Measurements from ENCODE around the gene OGFOD3.
"Not testable (repeated sequence)": the region's sequence is repeated elsewhere in the genome, so short reads cannot be mapped to it uniquely, and the experiment has no call there.

The OGFOD3 gene

DNA sequence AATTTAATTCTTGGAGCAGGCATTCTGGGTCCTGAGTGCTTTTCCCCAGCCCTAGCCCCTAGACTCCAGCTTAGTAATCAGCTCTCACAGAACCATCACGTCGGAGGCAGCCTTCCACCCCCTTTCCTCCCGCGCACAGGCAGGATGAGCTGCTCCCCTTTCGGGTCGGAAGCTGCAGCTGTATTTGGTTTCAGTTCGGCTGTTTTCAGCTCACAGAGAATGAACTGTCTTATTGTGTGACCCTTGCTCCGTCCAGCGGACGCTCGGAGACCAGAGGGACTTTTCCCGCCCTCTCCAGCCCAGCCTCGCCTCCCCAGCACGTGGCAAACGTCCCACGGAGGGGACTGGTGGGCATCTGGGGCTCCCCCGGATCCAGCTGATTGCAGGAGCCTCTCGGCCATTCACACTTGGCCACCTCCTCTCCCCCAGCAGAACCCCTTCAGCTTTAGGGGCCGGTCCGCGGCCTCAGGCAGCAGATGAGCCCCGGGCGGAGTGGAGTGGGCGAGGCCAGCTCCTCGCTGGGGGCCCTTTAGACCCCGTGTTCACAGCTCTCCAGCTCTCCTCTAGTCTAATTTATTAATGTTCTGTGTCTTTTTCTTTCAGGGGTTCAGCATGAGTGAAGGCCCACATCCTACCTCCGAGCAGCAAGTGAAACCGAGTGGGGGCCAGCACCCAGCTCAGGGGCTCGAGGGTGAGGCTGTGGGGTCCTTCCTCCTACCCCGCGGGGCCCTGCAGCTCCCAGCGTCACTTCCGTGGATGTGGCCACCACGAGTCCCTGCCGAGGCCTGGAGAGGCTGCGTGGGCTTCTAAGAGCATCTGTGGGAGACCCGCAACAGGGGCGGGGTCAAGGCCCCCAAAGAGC is 47.7 kb downstream of the OGFOD3 start:
- peaks cover 25% of the 10 kb centered on the region for H3K4me1 ChIP-seq (ENCODE audit: control insufficient read depth, insufficient read depth, low read length)
- H3K9ac ChIP-seq (ENCODE audit: low read length) = no peak overlapping the region
- no peak overlapping the region for H3K4me3 ChIP-seq (ENCODE audit: low read length)
- no peaks in the 10 kb centered on the region for H3K36me3 ChIP-seq (ENCODE audit: control insufficient read depth, insufficient read depth, low read length)
- H3K27me3 ChIP-seq (ENCODE audit: control insufficient read depth, insufficient read depth, low read length) = peaks cover 55% of the 10 kb centered on the region
- no peaks in the 10 kb centered on the region for H3K9me3 ChIP-seq (ENCODE audit: control insufficient read depth, low read length)

GRCh38 chr17:82369211-82369610 is 49.2 kb downstream of the OGFOD3 start:
- Histone ChIP-seq H3K4me3 (ENCODE audit: low read length) (no peak overlapping the region), H3K9me3 (ENCODE audit: control insufficient read depth, low read length) (no peaks in the 10 kb centered on the region), H3K36me3 (ENCODE audit: control insufficient read depth, insufficient read depth, low read length) (no peaks in the 10 kb centered on the region), H3K4me1 (ENCODE audit: control insufficient read depth, insufficient read depth, low read length) (peaks cover 25% of the 10 kb centered on the region), H3K9ac (ENCODE audit: low read length) (no peak overlapping the region), H3K27me3 (ENCODE audit: control insufficient read depth, insufficient read depth, low read length) (peaks cover 40% of the 10 kb centered on the region)

DNA sequence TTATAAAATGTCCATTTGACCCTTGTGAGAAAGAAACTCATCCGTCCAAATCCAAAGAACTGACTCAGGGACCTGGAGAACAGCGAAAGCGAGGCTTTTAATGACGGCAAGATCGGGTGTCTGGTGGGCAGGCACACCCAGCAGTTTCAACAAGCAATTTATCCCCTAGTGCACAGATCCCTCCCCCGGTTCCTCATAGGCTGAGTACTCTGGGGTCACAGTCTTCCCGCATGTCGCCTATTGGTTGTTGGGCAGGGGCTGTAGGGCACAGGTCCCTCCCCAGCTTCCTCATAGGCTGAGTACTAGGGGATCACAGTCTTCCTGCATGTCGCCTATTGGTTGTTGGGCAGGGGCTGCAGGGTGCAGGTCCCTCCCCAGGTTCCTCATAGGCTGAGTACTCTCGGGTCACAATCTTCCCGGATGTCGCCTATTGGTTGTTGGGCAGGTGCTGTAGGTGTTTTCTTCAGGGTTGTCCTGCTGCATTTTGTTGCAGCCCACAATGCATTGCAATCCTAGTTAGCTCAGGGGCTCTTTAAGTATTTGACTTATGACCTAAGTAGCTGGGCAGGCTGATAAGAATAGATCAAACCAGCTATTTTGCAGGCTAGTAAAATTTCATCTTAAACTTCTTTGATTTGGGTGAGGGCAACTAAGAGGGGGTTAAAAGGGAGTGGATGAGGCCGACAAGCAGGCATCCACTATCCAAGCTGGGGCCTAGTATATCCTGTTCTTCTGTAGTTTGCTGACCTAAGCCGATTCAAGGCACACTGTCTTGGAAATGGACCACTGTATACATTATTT is 50.5 kb downstream of the OGFOD3 start:
- Histone ChIP-seq H3K4me3 (ENCODE audit: low read length) (no peak overlapping the region), H3K9me3 (ENCODE audit: control insufficient read depth, low read length) (no peaks in the 10 kb centered on the region), H3K36me3 (ENCODE audit: control insufficient read depth, insufficient read depth, low read length) (no peaks in the 10 kb centered on the region), H3K9ac (ENCODE audit: low read length) (no peak overlapping the region), H3K27me3 (ENCODE audit: control insufficient read depth, insufficient read depth, low read length) (peaks cover 35% of the 10 kb centered on the region), H3K4me1 (ENCODE audit: control insufficient read depth, insufficient read depth, low read length) (peaks cover 25% of the 10 kb centered on the region)

DNA sequence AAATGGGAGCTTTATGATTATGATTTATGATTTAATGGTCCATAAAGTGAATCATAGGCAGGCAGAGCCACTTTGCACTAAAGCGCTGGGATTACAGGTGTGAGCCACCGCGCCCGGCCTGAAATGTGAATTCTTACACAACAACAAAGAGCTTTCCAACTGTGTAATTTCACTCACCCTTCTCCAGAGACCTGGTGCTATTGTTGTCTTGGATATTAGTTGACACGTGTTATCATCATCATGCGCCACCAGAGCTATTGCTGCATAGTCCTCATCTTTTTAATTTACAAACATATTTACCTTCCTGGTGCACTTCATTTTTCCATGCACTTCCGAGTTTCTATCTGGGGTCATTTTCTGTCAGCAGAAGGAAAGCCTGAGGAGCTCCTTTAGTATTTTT is 51.6 kb downstream of the OGFOD3 start:
- no peak overlapping the region for H3K4me3 ChIP-seq (ENCODE audit: low read length)
- no peak overlapping the region for H3K9ac ChIP-seq (ENCODE audit: low read length)
- no peaks in the 10 kb centered on the region for H3K9me3 ChIP-seq (ENCODE audit: control insufficient read depth, low read length)
- peaks cover 24% of the 10 kb centered on the region for H3K27me3 ChIP-seq (ENCODE audit: control insufficient read depth, insufficient read depth, low read length)
- no peaks in the 10 kb centered on the region for H3K36me3 ChIP-seq (ENCODE audit: control insufficient read depth, insufficient read depth, low read length)
- H3K4me1 ChIP-seq (ENCODE audit: control insufficient read depth, insufficient read depth, low read length) = peaks cover 14% of the 10 kb centered on the region

DNA sequence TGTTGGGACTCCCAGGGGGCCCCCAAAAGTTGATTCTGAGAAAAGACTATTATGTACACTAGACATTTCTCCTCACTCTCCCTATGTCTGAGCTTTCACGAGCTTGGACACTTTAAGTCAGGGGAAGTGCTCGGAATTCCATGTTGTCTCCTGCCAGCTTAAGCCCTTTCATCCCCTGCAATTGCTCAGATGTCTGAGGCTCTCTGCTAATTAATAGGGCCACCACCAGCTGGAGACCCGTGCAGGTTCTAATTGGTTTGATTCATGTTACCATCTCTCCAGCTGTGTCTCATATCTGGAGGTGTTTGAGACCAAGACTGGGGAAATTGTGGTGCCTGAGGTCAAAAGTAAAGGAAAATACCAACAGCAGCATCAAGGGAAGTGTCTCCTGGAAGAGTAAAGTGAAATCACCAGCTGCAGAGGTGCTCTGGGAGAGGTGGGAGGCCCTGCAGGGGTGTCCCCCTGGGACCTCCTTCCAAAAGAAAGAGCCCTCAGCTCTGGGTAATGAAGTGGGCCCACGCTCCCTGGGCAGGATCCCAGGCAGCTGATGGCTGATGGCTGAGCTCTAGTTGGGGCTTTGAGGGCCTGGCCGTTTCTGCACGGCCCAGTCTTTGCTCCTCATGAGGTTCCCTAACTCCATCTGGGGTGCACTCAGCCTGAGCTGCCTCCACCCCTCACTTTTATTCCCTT is 52.6 kb downstream of the OGFOD3 start:
- Histone ChIP-seq H3K4me1 (ENCODE audit: control insufficient read depth, insufficient read depth, low read length) (peaks cover 6% of the 10 kb centered on the region), H3K27me3 (ENCODE audit: control insufficient read depth, insufficient read depth, low read length) (peaks cover 14% of the 10 kb centered on the region), H3K9ac (ENCODE audit: low read length) (no peak overlapping the region), H3K36me3 (ENCODE audit: control insufficient read depth, insufficient read depth, low read length) (no peaks in the 10 kb centered on the region), H3K9me3 (ENCODE audit: control insufficient read depth, low read length) (no peaks in the 10 kb centered on the region), H3K4me3 (ENCODE audit: low read length) (no peak overlapping the region)

DNA sequence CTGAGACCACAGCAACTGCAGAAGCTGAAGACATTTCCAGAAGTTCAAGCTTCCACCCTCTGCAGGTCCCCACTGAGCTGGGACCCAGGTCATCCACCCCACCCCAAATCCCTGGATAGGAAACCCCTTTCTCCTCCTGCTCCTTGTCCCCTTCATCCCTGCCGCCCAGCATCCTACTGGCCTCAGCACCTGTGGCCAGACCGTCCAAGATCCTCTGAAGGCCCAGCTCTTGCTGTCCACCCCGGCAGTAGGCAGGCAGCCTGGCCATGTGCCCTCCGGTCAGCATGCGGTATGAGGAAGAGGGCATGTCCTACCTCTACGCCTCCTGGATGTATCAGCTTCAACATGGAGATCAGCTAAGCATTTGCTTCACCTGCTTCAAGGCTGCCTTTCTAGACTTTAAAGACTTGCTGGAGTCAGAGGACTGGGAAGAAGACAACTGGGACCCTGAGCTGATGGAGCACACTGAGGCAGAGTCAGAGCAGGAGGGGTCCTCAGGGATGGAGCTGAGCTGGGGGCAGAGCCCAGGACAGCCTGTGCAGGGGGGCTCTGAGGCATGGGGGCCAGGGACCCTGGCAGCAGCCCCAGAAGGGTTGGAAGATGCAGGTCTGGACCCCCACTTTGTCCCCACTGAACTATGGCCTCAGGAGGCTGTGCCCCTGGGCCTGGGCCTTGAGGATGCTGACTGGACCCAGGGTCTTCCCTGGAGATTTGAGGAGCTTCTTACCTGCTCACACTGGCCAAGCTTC is 56.3 kb downstream of the OGFOD3 start:
- no peaks in the 10 kb centered on the region for H3K9me3 ChIP-seq (ENCODE audit: control insufficient read depth, low read length)
- no peaks in the 10 kb centered on the region for H3K36me3 ChIP-seq (ENCODE audit: control insufficient read depth, insufficient read depth, low read length)
- no peaks in the 10 kb centered on the region for H3K4me1 ChIP-seq (ENCODE audit: control insufficient read depth, insufficient read depth, low read length)
- H3K27me3 ChIP-seq (ENCODE audit: control insufficient read depth, insufficient read depth, low read length) = peaks cover 18% of the 10 kb centered on the region
- H3K9ac ChIP-seq (ENCODE audit: low read length) = no peak overlapping the region
- H3K4me3 ChIP-seq (ENCODE audit: low read length) = no peak overlapping the region

- peaks cover 20% of the 10 kb centered on the region for H3K4me1 ChIP-seq (ENCODE audit: control insufficient read depth, insufficient read depth, low read length)
- H3K36me3 ChIP-seq (ENCODE audit: control insufficient read depth, insufficient read depth, low read length); H3K9me3 ChIP-seq (ENCODE audit: control insufficient read depth, low read length); H3K4me3 ChIP-seq (ENCODE audit: low read length); H3K9ac ChIP-seq (ENCODE audit: low read length): not testable (repeated sequence)
- H3K27me3 ChIP-seq (ENCODE audit: control insufficient read depth, insufficient read depth, low read length) = peaks cover 24% of the 10 kb centered on the region
Measured at GRCh38 chr17:82359451-82360074, 58.8 kb downstream of the OGFOD3 start.

- Histone ChIP-seq H3K9ac (ENCODE audit: low read length) (no peak within 1 kb of the TSS), H3K9me3 (ENCODE audit: control insufficient read depth, low read length) (no peaks in the 10 kb centered on the region), H3K27me3 (ENCODE audit: control insufficient read depth, insufficient read depth, low read length) (peaks cover 24% of the 10 kb centered on the region), H3K36me3 (ENCODE audit: control insufficient read depth, insufficient read depth, low read length) (no peaks in the 10 kb centered on the region), H3K4me1 (ENCODE audit: control insufficient read depth, insufficient read depth, low read length) (peaks cover 20% of the 10 kb centered on the region), H3K4me3 (ENCODE audit: low read length) (no peak within 1 kb of the TSS)
Measured at GRCh38 chr17:82358465-82359350, 59.7 kb downstream of the OGFOD3 start, which contains the start of gene TEX19. Gene TEX19, plus strand, starts transcription at chr17:82359247. Its CDS starts 2,904 bp downstream, at chr17:82362151.

DNA sequence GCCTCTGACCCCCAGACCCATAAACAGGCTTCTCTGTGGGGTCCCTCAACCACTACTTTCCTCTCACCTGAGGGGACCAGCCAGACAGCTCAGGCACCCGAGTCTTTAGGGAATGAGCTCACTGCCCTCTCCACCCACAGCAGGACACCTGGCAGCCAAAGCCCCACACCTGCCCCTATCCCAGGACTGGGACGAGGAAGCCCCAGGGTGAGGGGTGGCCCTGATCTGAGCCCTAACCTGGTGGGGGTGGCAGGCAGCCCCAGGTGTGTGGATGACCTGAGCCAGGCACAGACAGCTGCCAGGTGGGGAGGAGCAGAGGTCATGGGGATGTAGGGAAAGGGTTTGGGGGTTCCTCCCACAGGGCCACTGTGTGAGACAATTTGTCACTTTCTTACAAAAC is 61.0 kb downstream of the OGFOD3 start:
- Histone ChIP-seq H3K9ac (ENCODE audit: low read length) (no peak overlapping the region), H3K27me3 (ENCODE audit: control insufficient read depth, insufficient read depth, low read length) (peaks cover 24% of the 10 kb centered on the region), H3K36me3 (ENCODE audit: control insufficient read depth, insufficient read depth, low read length) (no peaks in the 10 kb centered on the region), H3K4me3 (ENCODE audit: low read length) (no peak overlapping the region), H3K4me1 (ENCODE audit: control insufficient read depth, insufficient read depth, low read length) (peaks cover 20% of the 10 kb centered on the region), H3K9me3 (ENCODE audit: control insufficient read depth, low read length) (no peaks in the 10 kb centered on the region)

GRCh38 chr17:82356845-82357355 is 61.5 kb downstream of the OGFOD3 start:
- Histone ChIP-seq H3K36me3 (ENCODE audit: control insufficient read depth, insufficient read depth, low read length) (no peaks in the 10 kb centered on the region), H3K9ac (ENCODE audit: low read length) (no peak overlapping the region), H3K27me3 (ENCODE audit: control insufficient read depth, insufficient read depth, low read length) (peaks cover 24% of the 10 kb centered on the region), H3K4me3 (ENCODE audit: low read length) (no peak overlapping the region), H3K9me3 (ENCODE audit: control insufficient read depth, low read length) (no peaks in the 10 kb centered on the region), H3K4me1 (ENCODE audit: control insufficient read depth, insufficient read depth, low read length) (peaks cover 23% of the 10 kb centered on the region)
